Measurements from ENCODE around the gene EIF4E.
"Not testable (repeated sequence)": the region's sequence is repeated elsewhere in the genome, so short reads cannot be mapped to it uniquely, and the experiment has no call there.

DNA sequence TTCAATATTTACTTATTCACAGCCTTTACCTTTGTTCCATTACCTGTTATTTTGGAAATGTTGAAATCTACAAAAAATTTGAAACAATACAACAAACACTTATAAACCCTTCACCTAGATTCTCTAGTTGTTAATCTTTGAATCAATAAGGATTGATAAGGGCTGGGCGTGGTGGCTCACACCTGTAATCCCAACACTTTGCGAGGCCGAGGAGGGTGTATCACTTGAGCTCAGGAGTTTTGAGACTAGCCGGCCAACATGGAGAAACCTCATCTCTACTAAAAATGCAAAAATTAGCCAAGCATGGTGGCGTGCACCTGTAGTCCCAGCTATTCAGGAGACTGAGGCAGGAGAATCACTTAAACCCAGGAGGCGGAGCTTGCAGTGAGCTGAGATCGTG is 5.9 kb upstream of the EIF4E start:
- TF ChIP-seq, protein P1, sequence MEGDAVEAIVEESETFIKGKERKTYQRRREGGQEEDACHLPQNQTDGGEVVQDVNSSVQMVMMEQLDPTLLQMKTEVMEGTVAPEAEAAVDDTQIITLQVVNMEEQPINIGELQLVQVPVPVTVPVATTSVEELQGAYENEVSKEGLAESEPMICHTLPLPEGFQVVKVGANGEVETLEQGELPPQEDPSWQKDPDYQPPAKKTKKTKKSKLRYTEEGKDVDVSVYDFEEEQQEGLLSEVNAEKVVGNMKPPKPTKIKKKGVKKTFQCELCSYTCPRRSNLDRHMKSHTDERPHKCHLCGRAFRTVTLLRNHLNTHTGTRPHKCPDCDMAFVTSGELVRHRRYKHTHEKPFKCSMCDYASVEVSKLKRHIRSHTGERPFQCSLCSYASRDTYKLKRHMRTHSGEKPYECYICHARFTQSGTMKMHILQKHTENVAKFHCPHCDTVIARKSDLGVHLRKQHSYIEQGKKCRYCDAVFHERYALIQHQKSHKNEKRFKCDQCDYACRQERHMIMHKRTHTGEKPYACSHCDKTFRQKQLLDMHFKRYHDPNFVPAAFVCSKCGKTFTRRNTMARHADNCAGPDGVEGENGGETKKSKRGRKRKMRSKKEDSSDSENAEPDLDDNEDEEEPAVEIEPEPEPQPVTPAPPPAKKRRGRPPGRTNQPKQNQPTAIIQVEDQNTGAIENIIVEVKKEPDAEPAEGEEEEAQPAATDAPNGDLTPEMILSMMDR (IDR thresholded peaks at IDR 0.05; ENCODE audit: poor library complexity, severe bottlenecking), result not testable (repeated sequence)
- not testable (repeated sequence) for TF ChIP-seq EZH2 (IDR thresholded peaks at IDR 0.05; ENCODE audit: borderline replicate concordance, insufficient read depth, low read length, poor library complexity, severe bottlenecking); POLR2AphosphoS5 (IDR thresholded peaks at IDR 0.05); RAD21 (conservative IDR thresholded peaks at IDR 0.05); MXI1 (conservative IDR thresholded peaks at IDR 0.05; ENCODE audit: poor library complexity, severe bottlenecking)
